Measurements from ENCODE around the gene PIK3C3.

DNA sequence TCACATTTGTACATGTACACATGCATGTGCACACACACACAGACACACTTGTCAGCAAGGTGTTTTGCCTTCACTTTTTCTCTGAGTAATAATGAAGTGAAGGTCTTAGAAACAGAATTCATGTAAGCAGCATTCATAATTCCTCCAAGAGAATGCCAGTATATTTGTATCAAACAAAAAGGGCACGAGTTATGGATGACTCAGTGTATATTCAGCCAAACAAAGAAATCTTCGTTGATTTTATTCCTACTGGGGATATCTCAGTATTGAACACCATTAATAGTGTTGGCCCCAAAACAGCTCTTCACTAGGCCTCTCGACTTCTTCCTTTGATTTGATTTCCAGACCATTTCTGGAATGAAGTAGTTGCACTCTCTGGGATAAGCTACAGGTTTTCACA, 125.3 kb downstream of the PIK3C3 start:
- no peak for TF ChIP-seq POLR2A (IDR thresholded peaks at IDR 0.05)
- TF ChIP-seq, protein P1, sequence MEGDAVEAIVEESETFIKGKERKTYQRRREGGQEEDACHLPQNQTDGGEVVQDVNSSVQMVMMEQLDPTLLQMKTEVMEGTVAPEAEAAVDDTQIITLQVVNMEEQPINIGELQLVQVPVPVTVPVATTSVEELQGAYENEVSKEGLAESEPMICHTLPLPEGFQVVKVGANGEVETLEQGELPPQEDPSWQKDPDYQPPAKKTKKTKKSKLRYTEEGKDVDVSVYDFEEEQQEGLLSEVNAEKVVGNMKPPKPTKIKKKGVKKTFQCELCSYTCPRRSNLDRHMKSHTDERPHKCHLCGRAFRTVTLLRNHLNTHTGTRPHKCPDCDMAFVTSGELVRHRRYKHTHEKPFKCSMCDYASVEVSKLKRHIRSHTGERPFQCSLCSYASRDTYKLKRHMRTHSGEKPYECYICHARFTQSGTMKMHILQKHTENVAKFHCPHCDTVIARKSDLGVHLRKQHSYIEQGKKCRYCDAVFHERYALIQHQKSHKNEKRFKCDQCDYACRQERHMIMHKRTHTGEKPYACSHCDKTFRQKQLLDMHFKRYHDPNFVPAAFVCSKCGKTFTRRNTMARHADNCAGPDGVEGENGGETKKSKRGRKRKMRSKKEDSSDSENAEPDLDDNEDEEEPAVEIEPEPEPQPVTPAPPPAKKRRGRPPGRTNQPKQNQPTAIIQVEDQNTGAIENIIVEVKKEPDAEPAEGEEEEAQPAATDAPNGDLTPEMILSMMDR (IDR thresholded peaks at IDR 0.05) = no peak

Measured in suprapubic skin (tissue), 3 donors.